22Rv1 (cell line): ENCODE results near the gene ACAP1.

Source experiments
- ZFX ChIP-seq: fragments of 450-650 bp; IDR thresholded peaks from 2 replicates; pipeline ENCODE4 v1.6.1; 2017; ENCODE audit warnings: antibody characterized with exemption, borderline replicate concordance
- TF ChIP-seq, protein P1 (sequence below): fragments of 450-650 bp; IDR thresholded peaks from 2 replicates; pipeline ENCODE4 v1.5.1; 2017; ENCODE audit warnings: mild to moderate bottlenecking

DNA sequence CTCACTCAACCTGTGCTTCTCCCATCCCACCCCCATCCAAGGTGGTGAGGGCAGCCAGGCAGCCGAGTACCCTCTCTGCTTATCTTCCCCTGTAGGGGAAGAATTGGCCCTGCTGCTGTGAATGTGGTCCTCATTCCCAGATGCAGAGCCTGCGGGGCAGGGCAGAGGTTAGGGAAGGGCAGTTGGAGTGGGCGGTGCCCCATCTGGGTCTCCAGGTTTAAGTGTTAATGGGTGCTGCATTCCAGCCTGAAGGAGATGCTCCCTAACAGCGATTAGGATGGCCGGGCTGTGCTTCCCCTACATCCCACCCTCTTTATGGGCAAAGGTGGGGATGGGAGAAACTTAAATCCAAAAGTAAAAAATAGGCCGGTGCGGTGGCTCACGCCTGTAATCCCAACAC lies 30.8 kb downstream of the ACAP1 start:
- TF ChIP-seq, protein P1, sequence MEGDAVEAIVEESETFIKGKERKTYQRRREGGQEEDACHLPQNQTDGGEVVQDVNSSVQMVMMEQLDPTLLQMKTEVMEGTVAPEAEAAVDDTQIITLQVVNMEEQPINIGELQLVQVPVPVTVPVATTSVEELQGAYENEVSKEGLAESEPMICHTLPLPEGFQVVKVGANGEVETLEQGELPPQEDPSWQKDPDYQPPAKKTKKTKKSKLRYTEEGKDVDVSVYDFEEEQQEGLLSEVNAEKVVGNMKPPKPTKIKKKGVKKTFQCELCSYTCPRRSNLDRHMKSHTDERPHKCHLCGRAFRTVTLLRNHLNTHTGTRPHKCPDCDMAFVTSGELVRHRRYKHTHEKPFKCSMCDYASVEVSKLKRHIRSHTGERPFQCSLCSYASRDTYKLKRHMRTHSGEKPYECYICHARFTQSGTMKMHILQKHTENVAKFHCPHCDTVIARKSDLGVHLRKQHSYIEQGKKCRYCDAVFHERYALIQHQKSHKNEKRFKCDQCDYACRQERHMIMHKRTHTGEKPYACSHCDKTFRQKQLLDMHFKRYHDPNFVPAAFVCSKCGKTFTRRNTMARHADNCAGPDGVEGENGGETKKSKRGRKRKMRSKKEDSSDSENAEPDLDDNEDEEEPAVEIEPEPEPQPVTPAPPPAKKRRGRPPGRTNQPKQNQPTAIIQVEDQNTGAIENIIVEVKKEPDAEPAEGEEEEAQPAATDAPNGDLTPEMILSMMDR, result no peak
- no peak for TF ChIP-seq ZFX
